GM18519 (cell line): ENCODE results near the gene WDR70.
"Not testable (repeated sequence)": the region's sequence is repeated elsewhere in the genome, so short reads cannot be mapped to it uniquely, and the experiment has no call there.

Experiments
- ATAC-seq: cut with Tn5 transposase; IDR thresholded peaks from one replicate; pipeline ENCODE4 v1.9.1; 2021; ENCODE audit warnings: mild to moderate bottlenecking, moderate library complexity; ENCODE audit not compliant: unreplicated experiment, low FRiP score

WDR70 gene

GRCh38 chr5:37506722-37507121, 127.6 kb downstream of the WDR70 start:
- ATAC-seq, result no peak

DNA sequence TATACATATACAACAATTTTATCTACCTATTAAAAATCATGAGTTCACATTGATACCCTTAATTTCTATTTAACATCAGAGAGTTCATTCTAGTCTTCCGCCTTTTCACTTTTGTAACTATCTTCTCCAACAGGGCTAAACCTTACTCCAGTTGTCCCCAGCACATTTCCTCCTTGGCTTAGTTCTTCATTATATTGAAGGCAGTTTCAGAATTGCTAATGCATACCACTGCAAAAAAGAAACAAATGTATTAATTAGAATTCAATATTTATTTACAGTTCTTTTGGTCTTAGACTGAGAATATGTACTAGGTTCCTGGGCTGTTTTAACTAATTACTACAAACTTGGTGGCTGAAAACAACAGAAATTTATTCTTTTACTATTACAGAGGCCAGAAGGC, 132.5 kb downstream of the WDR70 start:
- no peak for ATAC-seq

GRCh38 chr5:37514946-37515345, 135.8 kb downstream of the WDR70 start:
- ATAC-seq, result no peak

DNA sequence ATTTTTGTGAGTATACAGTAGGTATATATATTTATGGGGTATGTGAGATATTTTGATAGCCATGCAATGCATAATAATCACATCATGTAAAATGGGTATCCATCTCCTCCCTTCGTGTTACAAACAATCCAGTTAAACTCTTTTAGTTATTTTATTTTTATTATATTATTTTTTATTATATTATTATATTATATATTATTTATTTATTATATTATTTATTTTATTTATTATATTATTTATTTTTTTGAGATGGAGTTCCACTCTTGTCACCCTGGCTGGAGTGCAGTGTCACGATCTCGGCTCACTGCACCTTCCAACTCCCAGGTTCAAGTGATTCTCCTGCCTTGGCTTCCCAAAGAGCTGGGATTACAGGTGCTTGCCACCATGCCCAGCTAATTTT, 138.6 kb downstream of the WDR70 start:
- no peak for ATAC-seq

DNA sequence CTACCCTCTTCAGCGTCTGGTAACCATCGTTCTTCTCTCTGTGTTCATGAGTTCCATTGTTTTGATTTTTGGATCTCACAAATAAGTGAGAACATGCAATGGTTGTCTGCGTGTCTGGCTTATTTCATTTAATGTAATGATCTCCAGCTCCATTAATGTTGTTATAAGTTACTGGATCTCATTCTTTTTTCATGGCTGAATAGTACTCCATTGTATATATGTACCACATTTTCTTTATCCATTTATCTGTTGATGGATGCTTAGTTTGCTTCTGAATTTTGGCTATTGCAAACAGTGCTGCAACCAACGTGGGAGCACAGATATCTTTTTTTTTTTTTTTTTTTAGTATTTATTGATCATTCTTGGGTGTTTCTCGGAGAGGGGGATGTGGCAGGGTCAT, 139.2 kb downstream of the WDR70 start:
- not testable (repeated sequence) for ATAC-seq

- ATAC-seq, result no peak
Measured at GRCh38 chr5:37519304-37519703, 140.2 kb downstream of the WDR70 start.

DNA sequence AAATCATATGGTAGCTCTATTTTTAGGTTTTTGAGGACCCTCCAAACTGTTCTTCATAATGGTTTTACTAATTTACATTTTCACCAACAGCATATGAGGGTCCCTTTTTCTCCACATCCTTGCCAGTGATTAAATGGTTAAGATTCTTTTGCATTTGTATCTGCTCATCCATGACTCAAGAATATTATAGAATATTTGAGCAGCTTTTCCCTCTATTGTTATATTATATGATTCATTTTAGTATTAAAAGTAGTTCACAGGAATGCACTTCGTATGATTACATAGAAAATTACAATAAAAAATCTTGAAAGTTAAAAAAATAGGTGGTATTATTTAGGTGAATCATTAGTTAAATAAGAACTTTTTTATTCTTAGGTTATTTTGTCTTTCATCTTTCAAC, 140.7 kb downstream of the WDR70 start:
- no peak for ATAC-seq

DNA sequence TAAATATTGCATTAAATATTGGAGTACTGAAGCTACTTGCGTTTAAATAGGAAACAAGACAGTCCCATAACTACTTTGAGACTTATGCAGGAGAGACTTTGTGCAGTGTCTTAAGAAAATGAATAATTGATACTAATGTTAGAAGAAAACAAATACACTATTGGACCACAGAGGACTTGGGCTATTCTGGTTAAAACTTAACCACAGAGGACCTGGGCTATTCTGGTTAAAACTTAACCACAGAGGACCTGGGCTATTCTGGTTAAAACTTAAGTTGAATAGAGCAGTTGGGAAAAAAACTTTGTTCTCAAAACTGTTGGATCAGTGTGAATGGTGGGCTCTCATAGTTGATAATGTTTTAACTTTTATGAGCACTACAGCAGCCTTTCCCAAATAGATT, 141.7 kb downstream of the WDR70 start:
- ATAC-seq, result no peak

GRCh38 chr5:37532976-37533740, 154.0 kb downstream of the WDR70 start:
- no peak for ATAC-seq

GRCh38 chr5:37533851-37534250, 154.7 kb downstream of the WDR70 start:
- no peak for ATAC-seq

DNA sequence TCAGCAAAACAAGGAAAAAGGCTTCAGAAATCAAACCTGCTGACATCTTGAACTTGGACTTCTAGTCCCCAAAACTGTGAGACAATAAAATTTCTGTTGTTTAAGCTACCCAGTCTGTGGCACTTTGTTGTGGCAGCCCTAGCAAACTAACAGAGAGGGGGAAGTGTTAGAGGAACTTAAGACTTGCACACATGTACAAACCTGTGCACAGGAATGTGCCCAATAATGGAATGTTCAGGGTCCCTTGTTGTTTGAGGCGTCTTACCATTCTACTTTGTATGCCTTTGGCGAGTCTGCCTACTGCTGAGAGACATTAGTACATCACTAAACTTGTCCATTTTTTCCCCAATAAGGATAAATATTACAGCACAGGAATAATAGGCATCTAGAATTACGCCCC, 160.3 kb downstream of the WDR70 start:
- ATAC-seq, result no peak

GRCh38 chr5:37543216-37543615, 164.1 kb downstream of the WDR70 start:
- no peak for ATAC-seq

GRCh38 chr5:37549411-37549810, 170.3 kb downstream of the WDR70 start:
- ATAC-seq, result no peak

DNA sequence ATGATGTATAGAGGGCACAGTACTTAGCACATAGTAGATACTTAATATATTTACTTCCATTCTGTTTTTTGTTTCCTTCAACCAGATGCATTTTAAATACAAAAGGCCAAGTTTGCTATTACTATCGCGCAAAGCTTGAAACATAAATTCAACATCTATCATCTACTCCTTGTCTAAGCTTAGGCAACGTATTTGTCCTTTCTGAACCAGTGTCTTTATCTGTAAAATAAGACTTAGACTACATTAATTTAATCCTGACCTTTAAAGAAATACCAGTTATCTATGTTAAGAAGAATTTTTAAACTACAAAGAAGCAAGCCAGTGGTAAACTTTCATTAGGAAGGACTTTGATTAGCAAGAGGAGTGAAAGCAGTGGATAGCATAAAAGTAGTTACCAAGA, 173.0 kb downstream of the WDR70 start:
- ATAC-seq, result no peak

DNA sequence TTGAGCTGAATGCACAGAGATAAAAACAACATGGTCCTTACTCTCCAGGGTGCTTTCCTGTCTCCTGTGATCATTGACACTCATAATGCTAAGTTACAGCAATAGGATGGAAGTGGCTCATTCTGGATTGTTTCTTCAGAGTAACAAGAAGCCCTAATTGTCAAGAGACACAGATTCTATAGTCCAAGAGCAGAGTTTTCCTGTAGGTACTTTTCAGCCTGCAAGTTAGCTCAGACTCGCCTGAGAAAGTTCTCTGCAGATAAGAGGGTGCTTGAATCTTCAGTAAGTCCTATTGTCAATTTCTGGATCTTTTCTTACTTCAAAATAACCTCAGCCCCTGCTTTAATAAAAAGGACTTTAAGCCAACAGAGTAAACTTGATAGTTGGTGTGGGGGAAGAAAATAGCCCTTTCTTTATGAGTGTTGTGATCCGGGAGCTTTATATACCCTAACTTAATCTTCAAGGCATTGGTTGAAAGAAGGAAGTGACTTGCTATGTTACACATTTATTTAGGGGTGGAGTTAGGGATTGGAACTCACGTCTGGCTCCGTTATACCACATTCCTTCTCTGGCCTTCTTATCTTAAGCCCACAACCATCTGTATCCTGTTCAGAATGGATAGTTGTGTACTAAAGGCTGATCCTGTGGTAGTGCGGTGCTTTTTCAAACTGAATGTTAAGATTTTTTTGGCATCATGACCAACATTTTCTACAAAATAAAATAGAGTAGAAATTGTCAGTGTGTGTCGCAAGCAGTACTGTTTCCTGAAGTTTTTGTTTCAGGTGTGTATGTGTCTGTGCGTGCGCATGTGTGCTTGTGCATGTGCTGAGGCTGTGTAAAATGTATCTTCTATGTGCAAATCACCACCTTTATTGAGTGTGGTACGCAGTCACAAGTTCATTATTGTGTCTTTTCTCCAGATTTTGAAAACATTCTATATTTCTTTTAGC, 173.9 kb downstream of the WDR70 start:
- ATAC-seq, result no peak

GRCh38 chr5:37553720-37554404, 174.7 kb downstream of the WDR70 start:
- no peak for ATAC-seq

GRCh38 chr5:37554405-37554739, 175.3 kb downstream of the WDR70 start:
- no peak for ATAC-seq

GRCh38 chr5:37554938-37555337, 175.8 kb downstream of the WDR70 start:
- no peak for ATAC-seq

DNA sequence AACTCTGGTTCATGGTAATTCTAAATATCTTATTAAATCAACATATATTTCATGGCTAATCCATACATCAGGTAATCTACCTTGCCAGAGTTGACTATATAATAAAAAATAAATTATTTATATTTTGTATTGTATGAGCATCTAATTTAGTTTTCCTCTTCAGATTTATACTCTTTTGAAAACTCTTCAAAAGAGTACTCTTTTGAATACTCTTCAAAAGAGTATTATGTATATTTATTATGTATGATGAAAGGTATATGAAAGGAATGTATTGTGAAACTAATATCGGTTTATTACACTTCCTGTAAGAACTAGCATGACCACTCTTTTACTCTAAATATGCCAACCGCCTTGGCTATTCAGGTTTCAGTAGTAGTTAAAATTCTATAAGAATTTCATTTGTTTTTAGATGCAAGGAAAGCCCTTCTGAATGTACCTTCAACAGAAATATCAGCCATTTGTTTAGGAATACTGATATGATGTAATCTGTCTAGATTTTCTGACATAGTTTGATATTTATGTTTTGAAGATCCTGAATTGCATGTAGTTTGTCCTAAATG, 178.7 kb downstream of the WDR70 start:
- ATAC-seq, result no peak

DNA sequence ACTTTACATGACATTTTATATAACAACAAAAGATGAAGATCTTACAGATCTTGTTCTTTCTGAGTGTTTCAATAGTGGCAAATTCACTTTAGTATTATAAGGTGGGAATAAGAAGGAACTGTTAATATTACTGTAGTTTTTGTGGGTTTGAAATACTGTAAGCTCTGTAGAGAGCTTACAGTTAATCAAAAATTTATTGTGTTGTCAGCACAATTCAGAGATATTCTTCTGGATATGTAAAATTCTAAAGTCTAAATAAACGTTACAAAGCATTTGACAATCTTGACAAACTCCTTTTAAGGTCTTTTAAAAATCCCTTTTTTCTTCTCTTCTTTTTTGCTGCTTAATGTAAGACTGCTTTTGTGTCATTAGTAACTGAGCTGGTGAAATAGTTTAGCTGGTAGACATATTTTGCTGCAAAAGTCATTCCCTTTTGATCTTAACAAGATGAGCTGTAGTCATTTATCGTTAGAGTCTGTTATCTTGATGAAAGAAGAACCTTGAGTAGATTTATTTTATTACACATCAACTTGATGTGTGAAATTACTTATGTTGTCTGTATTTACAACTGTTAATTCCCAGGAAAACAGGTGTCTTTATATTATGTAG, 186.0 kb downstream of the WDR70 start:
- no peak for ATAC-seq
